K562 (cell line): Measurements from ENCODE around the gene CCDC169. TPM values are rescaled to one million over a fixed set of nuclear protein-coding genes. Genes with fewer than 3 reads are reported as not detected.

Source experiments
- ATAC-seq: fragments of 200-7000 bp; cut with Tn5 transposase; 3 replicates; pipeline ENCODE4 v1.9.1; 2020; ENCODE audit warnings: moderate library complexity
- BruUV-seq: library from RNA; stranded (reverse); fragments of 400-500 nt; replicated peaks from 2 replicates; lab custom pipeline; 2021; lab: Mats Ljungman, UMichigan
- CTCF ChIA-PET: fragments of 300-600 bp; formaldehyde crosslinking; extraction: SDS; loops from one replicate; lab custom pipeline; 2021; ENCODE audit warnings: low intra/inter-chr PET ratio; lab: Yijun Ruan, JAX
- POLR2A ChIA-PET: fragments of 300-600, 350-650 bp; sonication (Branson Sonifier 250); formaldehyde crosslinking; extraction: SDS; loops from one replicate; lab custom pipeline; 2021; ENCODE audit warnings: antibody characterized with exemption, inconsistent platforms; lab: Yijun Ruan, JAX
- DNase-seq, 4 experiments: peaks; one replicate each; pipeline versions ENCODE4 v3.0.0 to v3.0.0-alpha.2; 2011 to 2018; ENCODE audit warnings: low spot score in 3 of 4, mixed read lengths in 3 of 4; ENCODE audit errors: extremely low read depth in 1 of 4
- FAIRE-seq: peaks from 2 replicates; lab custom pipeline; 2011; peaks lifted over from hg19 to GRCh38; lab: Jason Lieb, UNC
- H2AFZ ChIP-seq: 2 replicates; pipeline ENCODE4 v1.6.0; 2011; ENCODE audit warnings: low read depth, low read length, control low read depth, inconsistent platforms
- H3K27ac ChIP-seq: fragments of 200-600 bp; 3 replicates; pipeline ENCODE4 v1.8.0; 2011; ENCODE audit warnings: low read depth, mild to moderate bottlenecking, control low read depth, inconsistent platforms, low read length, moderate library complexity, mixed read lengths; ENCODE audit errors: extremely low read depth
- H3K27me3 ChIP-seq, 2 experiments: fragments of 300-600 bp in 1 of 2; 2 replicates in 1 of 2; 3 replicates in 1 of 2; pipeline versions ENCODE4 v1.6.0 to v1.8.0; 2011; ENCODE audit warnings: inconsistent platforms in 2 of 2, low read length in 2 of 2, mild to moderate bottlenecking in 1 of 2, mixed read lengths in 1 of 2, moderate library complexity in 1 of 2; ENCODE audit not compliant: control insufficient read depth in 2 of 2, insufficient read depth in 2 of 2
- H3K36me3 ChIP-seq: fragments of 300-600 bp; 3 replicates; pipeline ENCODE4 v1.8.0; 2011; ENCODE audit warnings: mild to moderate bottlenecking, low read length, inconsistent platforms; ENCODE audit not compliant: control insufficient read depth, insufficient read depth
- H3K4me1 ChIP-seq, 2 experiments: fragments of 200-600 bp in 1 of 2; replicated peaks in 1 of 2; 2 replicates in 1 of 2; 3 replicates in 1 of 2; pipeline versions ENCODE4 v1.5.1 to v1.8.0; 2011; ENCODE audit warnings: inconsistent platforms in 2 of 2, low read length in 2 of 2, mild to moderate bottlenecking in 1 of 2, mixed read lengths in 1 of 2, moderate library complexity in 1 of 2; ENCODE audit not compliant: control insufficient read depth in 2 of 2, insufficient read depth in 2 of 2
- H3K4me2 ChIP-seq: 2 replicates; pipeline ENCODE4 v1.6.1; 2011; ENCODE audit warnings: low read length, control low read depth, inconsistent platforms, mixed read lengths; ENCODE audit not compliant: insufficient read depth
- H3K4me3 ChIP-seq: fragments of 200-600 bp; sonication (generic), shearing (Covaris generic); 2 replicates; pipeline ENCODE4 v1.5.1; 2016; ENCODE audit warnings: control low read depth, inconsistent platforms
- H3K79me2 ChIP-seq: fragments of 200-600 bp; 3 replicates; pipeline ENCODE4 v1.8.0; 2011; ENCODE audit warnings: low read length, inconsistent platforms; ENCODE audit not compliant: control insufficient read depth, insufficient read depth
- H3K9ac ChIP-seq, 2 experiments: 2 replicates each; pipeline versions ENCODE4 v1.6.0 to v1.6.1; 2011; ENCODE audit warnings: low read depth in 2 of 2, low read length in 2 of 2, control low read depth in 1 of 2, inconsistent platforms in 1 of 2, mild to moderate bottlenecking in 1 of 2, mixed read lengths in 1 of 2; ENCODE audit not compliant: insufficient read depth in 1 of 2
- H3K9me1 ChIP-seq: one replicate; pipeline ENCODE4 v1.6.0; 2011; ENCODE audit warnings: inconsistent platforms, mild to moderate bottlenecking, low read length, moderate library complexity; ENCODE audit not compliant: control insufficient read depth, insufficient read depth
- H3K9me3 ChIP-seq: replicated peaks from 2 replicates; pipeline ENCODE4 v1.5.1; 2011; ENCODE audit warnings: low read depth, low read length, inconsistent platforms; ENCODE audit not compliant: control insufficient read depth, insufficient read depth
- H4K20me1 ChIP-seq: replicated peaks from 2 replicates; pipeline ENCODE4 v1.6.1; 2011; ENCODE audit warnings: low read length, inconsistent platforms, mixed read lengths; ENCODE audit not compliant: control insufficient read depth, insufficient read depth
- AFF4 ChIP-seq: sonication (generic); formaldehyde crosslinking; IDR thresholded peaks from 2 replicates; pipeline ENCODE4 v1.8.0; 2023; ENCODE audit warnings: mild to moderate bottlenecking, missing genetic modification reagents
- BCL6 ChIP-seq: fragments of 250-450 bp; sonication (Bioruptor Pico); IDR thresholded peaks from 2 replicates; pipeline ENCODE4 v1.4.0; 2020
- MAFF ChIP-seq: IDR thresholded peaks from 2 replicates; pipeline ENCODE4 v1.6.1; 2012; ENCODE audit warnings: low read length, improper control_type of control experiment
- MEF2D ChIP-seq: conservative IDR thresholded peaks from 2 replicates; pipeline ENCODE4 v1.6.1; 2016; ENCODE audit warnings: low read depth, missing genetic modification characterization, missing compliant biosample characterization
- MTF1 ChIP-seq: fragments of 250-450 bp; sonication (Bioruptor Pico); IDR thresholded peaks from 2 replicates; pipeline ENCODE4 v1.9.0; 2021; ENCODE audit warnings: moderate library complexity, mild to moderate bottlenecking, inconsistent platforms, borderline replicate concordance
- POLR2H ChIP-seq: IDR thresholded peaks from 2 replicates; pipeline ENCODE4 v1.6.1; 2016; ENCODE audit warnings: missing genetic modification characterization, low read depth, mild to moderate bottlenecking, control low read depth, missing compliant biosample characterization, moderate library complexity
- PYGO2 ChIP-seq: fragments of 450-650 bp; IDR thresholded peaks from 2 replicates; pipeline ENCODE4 v1.6.1; 2016; ENCODE audit warnings: mild to moderate bottlenecking, missing genetic modification characterization, moderate library complexity, missing compliant biosample characterization
- SMARCA4 ChIP-seq: fragments of 450-650 bp; IDR thresholded peaks from 2 replicates; pipeline ENCODE4 v1.6.1; 2016
- TBL1XR1 ChIP-seq, 2 experiments: IDR thresholded peaks; 2 replicates each; pipeline ENCODE4 v1.6.1; 2012; ENCODE audit warnings: improper control_type of control experiment in 2 of 2, low read length in 2 of 2, mild to moderate bottlenecking in 1 of 2
- TBP ChIP-seq: optimal IDR thresholded peaks from 2 replicates; pipeline ENCODE3; 2011; ENCODE audit warnings: low read depth, low read length, improper control_type of control experiment
- ZNF12 ChIP-seq: sonication (generic); formaldehyde crosslinking; IDR thresholded peaks from 2 replicates; pipeline ENCODE4 v1.4.0; 2020; ENCODE audit warnings: mild to moderate bottlenecking, missing genetic modification reagents
- WGBS: fragments of 100-300 bp; shearing (Covaris generic); methylation state at CpG from one replicate; pipeline ENCODE4 v1.1.6; 2016; ENCODE audit warnings: low coverage, mixed read lengths; ENCODE audit not compliant: insufficient coverage; ENCODE audit errors: missing lambda C conversion rate; 5-methylcytosine and 5-hydroxymethylcytosine counted together
- in situ Hi-C: fragments of 300-500 bp; cut with MboI; formaldehyde crosslinking; loops from 4 replicates; pipeline ENCODE4 v1.15.0; 2018; ENCODE audit warnings: inconsistent platforms, mixed read lengths
- intact Hi-C: fragments of 100-400 bp; cut with micrococcal nuclease; formaldehyde crosslinking; loops from 2 replicates; pipeline ENCODE4 v1.14.2; 2022
- polyA plus RNA-seq, 8 experiments: library from polyadenylated mRNA; depleted of rRNA in 4 of 8; stranded (reverse) in 5 of 8; unstranded in 3 of 8; fragments of >200 nt; fragmentation: Nextera tagmentation in 2 of 8; fragmentation: Illumina TruSeq in 1 of 8; extraction: Ambion mirVana in 2 of 8; extraction: Trizol in 1 of 8; gene quantifications; 2 replicates each; pipeline versions ENCODE4 v1.2.1 to v1.2.3, GENCODE V29; 2011 to 2014; ENCODE audit warnings: inconsistent platforms in 1 of 8, missing spikeins in 1 of 8
- total RNA-seq, 7 experiments: library from RNA; depleted of rRNA in 6 of 7; stranded (reverse); fragments of >200 nt in 6 of 7; fragmentation: Illumina TruSeq in 2 of 7; extraction: Trizol in 2 of 7; gene quantifications; 2 replicates each; pipeline versions ENCODE4 v1.2.1 to v1.2.3, GENCODE V29; 2011 to 2021; ENCODE audit warnings: low replicate concordance in 1 of 7

Gene CCDC169
- total and polyA plus RNA-seq, 9 of the 15 experiments (the other 6 are each of a cell fraction or from before 2014, with no cell fraction given): 6.8 to 22.0 (median 12.4) TPM

DNA sequence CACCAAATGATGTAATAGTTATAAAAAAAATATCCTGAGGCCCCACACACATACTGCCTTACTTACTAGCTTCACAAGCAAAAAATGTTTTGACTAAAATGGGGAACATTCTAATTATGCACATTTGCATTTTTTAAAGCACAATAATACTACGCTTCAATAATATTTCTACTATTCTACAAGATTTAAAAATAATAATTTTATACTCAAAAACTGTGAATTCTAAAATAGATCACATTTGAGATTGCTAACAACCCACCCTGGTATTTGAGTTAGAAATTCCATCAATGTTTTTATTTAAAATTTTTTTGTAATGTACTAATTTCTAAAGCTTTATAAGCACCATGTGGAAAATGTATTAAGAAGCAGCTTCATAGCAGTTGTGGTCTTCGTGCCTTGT lies 24.2 kb downstream of the CCDC169 start:
- no peak for DNase-seq
- WGBS: 88% methylated on average over 2 of the region's 2 CpGs
- intact Hi-C loops: no loop called here

More for the DNA sequence above, 24.2 kb downstream of the CCDC169 start:
- Histone ChIP-seq H3K4me2 (no peak overlapping the region), H3K4me3 (no peak overlapping the region), H3K27ac (no peak overlapping the region), H3K9me1 (no peaks in the 10 kb centered on the region), H3K4me1 (no peaks in the 10 kb centered on the region), H3K79me2 (no peaks in the 10 kb centered on the region), H2AFZ (no peak overlapping the region), H3K27me3 (no peaks in the 10 kb centered on the region), H4K20me1 (no peaks in the 10 kb centered on the region), H3K36me3 (no peaks in the 10 kb centered on the region), H3K9ac (no peak overlapping the region), H3K9me3 (no peaks in the 10 kb centered on the region)
- ChIA-PET CTCF (no interaction called here), POLR2A (no interaction called here)
- TF ChIP-seq POLR2H (tag): no peak
- no peak for TF ChIP-seq MAFF
- no peak for TF ChIP-seq AFF4 (CRISPR knock-in tag)
- no peak for TF ChIP-seq MEF2D (tag)
- TF ChIP-seq SMARCA4: no peak
- no peak for TF ChIP-seq BCL6
- TF ChIP-seq TBL1XR1 (IDR thresholded peaks at IDR 0.05; ENCODE audit: low read length in 2 of 2): no peak
- no peak for TF ChIP-seq MTF1
- TF ChIP-seq ZNF12 (CRISPR knock-in tag): no peak
- TF ChIP-seq TBP: no peak
- TF ChIP-seq PYGO2 (tag): no peak
- FAIRE-seq (no peak), ATAC-seq (no peak)
- no TSS peak for BruUV-seq
- in situ Hi-C loops: loop anchor here (5.0 kb wide), 1 partner anchor 286 kb away; no protein-coding TSS in a partner anchor
